Endothelial cell of umbilical vein (primary cell): ENCODE data around the gene OR2F1. TPM values are rescaled to one million over a fixed set of nuclear protein-coding genes. Genes with fewer than 3 reads are reported as not detected.

Source experiments
- BruUV-seq: library from RNA; stranded (reverse); fragments of 400-500 nt; replicated peaks from 2 replicates; lab custom pipeline; 2021; lab: Mats Ljungman, UMichigan
- CTCF ChIA-PET: fragments of 300-600, 350-600 bp; sonication (Branson Sonifier 250); formaldehyde crosslinking; loops from one replicate; lab custom pipeline; 2021; ENCODE audit warnings: antibody characterized with exemption, inconsistent platforms; lab: Charles Lee
- POLR2A ChIA-PET: fragments of 300-600, 350-600 bp; sonication (Branson Sonifier 250); formaldehyde crosslinking; loops from one replicate; lab custom pipeline; 2021; ENCODE audit warnings: antibody characterized with exemption, inconsistent platforms; lab: Charles Lee
- DNase-seq: peaks from one replicate; pipeline ENCODE4 v3.0.0-alpha.2; 2011; ENCODE audit warnings: low read depth, low spot score
- FAIRE-seq: peaks from 2 replicates; lab custom pipeline; 2011; peaks lifted over from hg19 to GRCh38; lab: Jason Lieb, UNC
- H2AFZ ChIP-seq: 2 replicates; pipeline ENCODE4 v1.6.0; 2012; ENCODE audit warnings: low read depth, low read length, control low read depth, inconsistent platforms
- H3K27ac ChIP-seq: 2 replicates; pipeline ENCODE4 v1.5.1; 2011; ENCODE audit warnings: low read depth, mild to moderate bottlenecking, control low read depth, low read length, moderate library complexity; ENCODE audit not compliant: insufficient read depth
- H3K27me3 ChIP-seq, 2 experiments: 2 replicates each; pipeline versions ENCODE4 v1.6.0 to v1.6.1; 2011; ENCODE audit warnings: low read length in 2 of 2, mixed read lengths in 1 of 2; ENCODE audit not compliant: control insufficient read depth in 2 of 2, insufficient read depth in 2 of 2
- H3K36me3 ChIP-seq, 2 experiments: 2 replicates in 1 of 2; 3 replicates in 1 of 2; pipeline ENCODE4 v1.5.1; 2011; ENCODE audit warnings: low read length in 2 of 2, mild to moderate bottlenecking in 1 of 2, moderate library complexity in 1 of 2; ENCODE audit not compliant: control insufficient read depth in 2 of 2, insufficient read depth in 2 of 2; ENCODE audit errors: extremely low read depth in 1 of 2
- H3K4me1 ChIP-seq: 3 replicates; pipeline ENCODE4 v1.5.1; 2011; ENCODE audit warnings: mild to moderate bottlenecking, low read length; ENCODE audit not compliant: control insufficient read depth, insufficient read depth; ENCODE audit errors: extremely low read depth
- H3K4me2 ChIP-seq: 2 replicates; pipeline ENCODE4 v1.6.1; 2011; ENCODE audit warnings: low read length, control low read depth, mixed read lengths; ENCODE audit not compliant: insufficient read depth
- H3K4me3 ChIP-seq, 3 experiments: fragments of 200-600 bp in 1 of 3; sonication (generic), shearing (Covaris generic) in 1 of 3; replicated peaks in 1 of 3; 2 replicates each; pipeline ENCODE4 v1.5.1; 2011 to 2016; ENCODE audit warnings: control low read depth in 3 of 3, low read length in 3 of 3, mild to moderate bottlenecking in 2 of 3, inconsistent platforms in 1 of 3, low read depth in 1 of 3, moderate library complexity in 1 of 3; ENCODE audit not compliant: insufficient read depth in 1 of 3
- H3K79me2 ChIP-seq: 2 replicates; pipeline ENCODE4 v1.6.0; 2012; ENCODE audit warnings: low read length, inconsistent platforms; ENCODE audit not compliant: control insufficient read depth, insufficient read depth
- H3K9ac ChIP-seq: replicated peaks from 2 replicates; pipeline ENCODE3; 2011; ENCODE audit warnings: low read length, control low read depth; ENCODE audit not compliant: insufficient read depth; ENCODE audit errors: extremely low read depth
- H3K9me1 ChIP-seq: replicated peaks from 3 replicates; pipeline ENCODE4 v1.6.0; 2011; ENCODE audit warnings: mild to moderate bottlenecking, low read length; ENCODE audit not compliant: control insufficient read depth, insufficient read depth; ENCODE audit errors: extremely low read depth
- H3K9me3 ChIP-seq: replicated peaks from 2 replicates; pipeline ENCODE4 v1.5.1; 2012; ENCODE audit warnings: low read length, inconsistent platforms; ENCODE audit not compliant: control insufficient read depth, insufficient read depth
- H4K20me1 ChIP-seq: replicated peaks from 2 replicates; pipeline ENCODE3; 2011; ENCODE audit warnings: mild to moderate bottlenecking, low read length; ENCODE audit not compliant: control insufficient read depth, insufficient read depth; ENCODE audit errors: extremely low read depth
- EZH2 ChIP-seq: IDR thresholded peaks from 2 replicates; pipeline ENCODE4 v1.6.1; 2012; ENCODE audit warnings: borderline replicate concordance, low read depth, mild to moderate bottlenecking, moderate library complexity, low read length, inconsistent platforms; ENCODE audit not compliant: severe bottlenecking
- FOS ChIP-seq: IDR thresholded peaks from 2 replicates; pipeline ENCODE4 v1.6.1; 2011; ENCODE audit warnings: mild to moderate bottlenecking, low read length, moderate library complexity, borderline replicate concordance; ENCODE audit not compliant: insufficient read depth
- GATA2 ChIP-seq: IDR thresholded peaks from 2 replicates; pipeline ENCODE4 v1.7.0; 2011; ENCODE audit warnings: low read depth, mild to moderate bottlenecking, moderate library complexity, mixed read lengths, low read length; ENCODE audit not compliant: insufficient read length, insufficient read depth
- JUN ChIP-seq: IDR thresholded peaks from 2 replicates; pipeline ENCODE4 v1.6.1; 2011; ENCODE audit warnings: borderline replicate concordance, low read depth; ENCODE audit not compliant: insufficient read length, insufficient read depth
- MYC ChIP-seq: IDR thresholded peaks from one replicate; pipeline ENCODE4 v1.6.1; 2011; ENCODE audit warnings: mild to moderate bottlenecking, low read depth, low read length
- POLR2A ChIP-seq: IDR thresholded peaks from 2 replicates; pipeline ENCODE4 v1.6.1; 2012; ENCODE audit warnings: low read depth, mild to moderate bottlenecking, control low read depth, low read length
- dilution Hi-C: fragments of 300-500 bp; cut with MboI; formaldehyde crosslinking; loops from one replicate; pipeline ENCODE4 v1.15.0; 2019; ENCODE audit warnings: low sequenced_read_pairs; ENCODE audit not compliant: extremely low pct_ligation_motif_present
- intact Hi-C: fragments of 100-400 bp; cut with micrococcal nuclease; formaldehyde crosslinking; loops from one replicate; pipeline ENCODE4 v1.10.0; 2022
- polyA plus RNA-seq, 4 experiments: library from polyadenylated mRNA; depleted of rRNA in 3 of 4; stranded (reverse) in 3 of 4; unstranded in 1 of 4; fragments of >200 nt; gene quantifications; 2 replicates each; pipeline versions ENCODE4 v1.2.1 to v1.2.3, GENCODE V29; 2011 to 2012; ENCODE audit warnings: missing spikeins in 1 of 4
- total RNA-seq: library from RNA; stranded (reverse); gene quantifications from 2 replicates; pipeline ENCODE4 v1.2.3, GENCODE V29; 2021
- TF ChIP-seq, protein P1 (sequence below): IDR thresholded peaks from 2 replicates; pipeline ENCODE4 v1.6.1; 2011; ENCODE audit not compliant: insufficient read depth, insufficient read length
- TF ChIP-seq, protein P2 (sequence below), 2 donors: IDR thresholded peaks; 1 replicate in 1 of 2; 2 replicates in 1 of 2; pipeline ENCODE4 v1.5.1; 2011; ENCODE audit warnings: low read length in 2 of 2, mild to moderate bottlenecking in 2 of 2, moderate library complexity in 2 of 2, control low read depth in 1 of 2, inconsistent platforms in 1 of 2, low read depth in 1 of 2; ENCODE audit not compliant: insufficient read depth in 1 of 2; ENCODE audit errors: extremely low read depth in 1 of 2

OR2F1 gene
- total and polyA plus RNA-seq, 2 donors (not counting 3 experiments of a cell fraction or from before 2014, with no cell fraction given) = not detected

DNA sequence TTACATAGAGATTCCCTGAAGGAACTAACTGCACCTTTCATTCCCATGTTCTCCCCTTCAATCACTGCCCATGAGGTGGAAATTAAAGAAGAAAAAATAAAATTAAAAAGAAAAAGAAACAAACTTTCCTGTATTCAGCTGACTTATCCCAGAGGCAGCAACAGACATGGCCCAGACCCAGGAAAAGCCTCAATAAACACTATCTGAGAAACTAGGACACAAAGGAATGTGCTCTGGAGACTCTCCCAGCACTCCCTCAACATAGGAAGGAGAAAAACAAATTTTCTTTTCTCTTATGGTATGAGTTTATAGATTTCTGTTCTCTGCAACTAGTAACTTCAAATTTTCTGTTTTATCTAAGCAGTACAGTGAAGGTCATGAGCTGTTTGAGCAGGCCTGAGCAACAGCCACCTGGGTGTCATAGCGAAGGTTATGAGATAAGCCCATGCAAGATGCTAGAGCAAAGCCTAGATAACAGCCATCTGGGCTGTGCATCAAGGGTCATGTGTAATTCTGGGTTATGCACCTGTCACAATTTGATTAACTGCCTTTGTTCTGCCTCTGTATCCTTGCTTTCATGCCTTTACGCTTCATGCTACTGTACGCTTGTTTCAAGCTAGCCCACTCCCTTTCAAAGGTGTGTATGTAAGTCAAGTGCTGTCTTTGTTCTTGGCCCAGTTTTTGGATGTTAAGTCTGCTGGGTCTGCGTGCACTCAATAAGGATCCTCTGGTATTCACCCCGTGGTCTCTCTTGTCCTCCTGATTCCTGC is 34.5 kb downstream of the OR2F1 start:
- intact Hi-C loops = no loop called here
- TF ChIP-seq, protein P1, sequence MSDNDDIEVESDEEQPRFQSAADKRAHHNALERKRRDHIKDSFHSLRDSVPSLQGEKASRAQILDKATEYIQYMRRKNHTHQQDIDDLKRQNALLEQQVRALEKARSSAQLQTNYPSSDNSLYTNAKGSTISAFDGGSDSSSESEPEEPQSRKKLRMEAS = no peak
- TF ChIP-seq JUN (no peak), EZH2 (no peak), POLR2A (no peak), MYC (no peak), GATA2 (no peak), FOS (no peak)
- TF ChIP-seq, protein P2, sequence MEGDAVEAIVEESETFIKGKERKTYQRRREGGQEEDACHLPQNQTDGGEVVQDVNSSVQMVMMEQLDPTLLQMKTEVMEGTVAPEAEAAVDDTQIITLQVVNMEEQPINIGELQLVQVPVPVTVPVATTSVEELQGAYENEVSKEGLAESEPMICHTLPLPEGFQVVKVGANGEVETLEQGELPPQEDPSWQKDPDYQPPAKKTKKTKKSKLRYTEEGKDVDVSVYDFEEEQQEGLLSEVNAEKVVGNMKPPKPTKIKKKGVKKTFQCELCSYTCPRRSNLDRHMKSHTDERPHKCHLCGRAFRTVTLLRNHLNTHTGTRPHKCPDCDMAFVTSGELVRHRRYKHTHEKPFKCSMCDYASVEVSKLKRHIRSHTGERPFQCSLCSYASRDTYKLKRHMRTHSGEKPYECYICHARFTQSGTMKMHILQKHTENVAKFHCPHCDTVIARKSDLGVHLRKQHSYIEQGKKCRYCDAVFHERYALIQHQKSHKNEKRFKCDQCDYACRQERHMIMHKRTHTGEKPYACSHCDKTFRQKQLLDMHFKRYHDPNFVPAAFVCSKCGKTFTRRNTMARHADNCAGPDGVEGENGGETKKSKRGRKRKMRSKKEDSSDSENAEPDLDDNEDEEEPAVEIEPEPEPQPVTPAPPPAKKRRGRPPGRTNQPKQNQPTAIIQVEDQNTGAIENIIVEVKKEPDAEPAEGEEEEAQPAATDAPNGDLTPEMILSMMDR (IDR thresholded peaks at IDR 0.05; ENCODE audit: extremely low read depth in 1 of 2, insufficient read depth in 1 of 2, low read depth in 1 of 2, low read length in 2 of 2) = no peak
- no peak overlapping the region for H3K9ac ChIP-seq
- FAIRE-seq (no peak), DNase-seq (no peak)
- no peaks in the 10 kb centered on the region for H3K9me3 ChIP-seq
- dilution Hi-C loops = no loop called here
- no peaks in the 10 kb centered on the region for H3K79me2 ChIP-seq
- POLR2A ChIA-PET = no interaction called here
- H4K20me1 ChIP-seq = no peaks in the 10 kb centered on the region
- H3K36me3 ChIP-seq = no peaks in the 10 kb centered on the region
- BruUV-seq = no TSS peak
- H3K27ac ChIP-seq = no peak overlapping the region
- no peak overlapping the region for H3K4me2 ChIP-seq
- H3K9me1 ChIP-seq = peaks cover 2% of the 10 kb centered on the region
- no peak overlapping the region for H3K4me3 ChIP-seq
- no peaks in the 10 kb centered on the region for H3K4me1 ChIP-seq
- CTCF ChIA-PET = no interaction called here
- H2AFZ ChIP-seq = no peak overlapping the region
- peaks cover 0 to 5% of the 10 kb centered on the region in 2 experiments for H3K27me3 ChIP-seq
